HT-29 (cell line): ENCODE results near the gene TSC22D3. TPM values are rescaled to one million over a fixed set of nuclear protein-coding genes. Genes with fewer than 3 reads are reported as not detected.

Experiments
- DNase-seq: peaks from one replicate; pipeline ENCODE4 v3.0.0-alpha.2; 2015; ENCODE audit warnings: low spot score
- total RNA-seq: library from RNA; depleted of rRNA; stranded (reverse); fragments of >200 nt; shearing (Covaris generic); gene quantifications from 2 replicates; pipeline ENCODE4 v1.2.3, GENCODE V29; 2014

The TSC22D3 gene
- total RNA-seq, 1 experiment from 2014 or later: 54.6 TPM

GRCh38 chrX:107730991-107731766 lies 44.4 kb downstream of the TSC22D3 start:
- DNase-seq: no peak

- DNase-seq: no peak
These were observed 45.3 kb downstream of the TSC22D3 start for GRCh38 chrX:107730298-107730655.

- DNase-seq: no peak
These were observed 45.9 kb downstream of the TSC22D3 start for GRCh38 chrX:107729558-107730297.

DNA sequence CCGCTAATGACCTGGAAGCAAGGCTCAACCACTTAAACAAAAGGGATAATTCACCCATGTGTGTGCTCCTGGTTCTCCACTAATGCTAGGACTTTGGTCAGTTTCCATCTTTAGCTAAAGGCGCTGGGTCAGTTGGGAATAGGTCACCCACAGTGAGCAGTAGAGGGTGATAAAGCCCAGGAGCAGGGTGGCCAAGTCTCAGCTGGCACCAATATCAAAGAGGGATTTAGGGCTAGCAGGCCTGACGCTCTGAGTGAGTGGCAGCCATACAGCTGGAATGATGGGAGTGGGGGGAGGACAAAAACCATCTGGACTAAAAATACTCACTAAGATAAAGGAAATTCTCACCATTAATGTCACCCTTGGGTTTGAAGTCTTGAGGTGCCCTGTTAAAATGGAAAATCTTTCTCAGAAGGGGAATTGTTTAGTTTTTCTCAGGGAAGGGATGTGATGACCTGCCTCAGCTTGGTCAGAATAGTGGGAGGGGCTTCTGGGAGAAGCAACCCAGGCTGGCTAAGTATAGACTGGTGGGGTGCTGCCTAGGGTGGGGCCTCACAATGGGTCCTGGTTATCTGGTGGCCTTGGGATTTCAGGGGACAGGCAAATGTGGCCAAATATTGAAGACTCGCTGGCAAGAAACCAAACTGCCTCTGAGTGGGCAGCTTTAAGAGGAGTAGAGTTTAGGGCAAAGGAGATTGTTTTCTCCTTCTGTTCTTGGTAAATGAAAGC lies 47.1 kb downstream of the TSC22D3 start:
- no peak for DNase-seq

DNA sequence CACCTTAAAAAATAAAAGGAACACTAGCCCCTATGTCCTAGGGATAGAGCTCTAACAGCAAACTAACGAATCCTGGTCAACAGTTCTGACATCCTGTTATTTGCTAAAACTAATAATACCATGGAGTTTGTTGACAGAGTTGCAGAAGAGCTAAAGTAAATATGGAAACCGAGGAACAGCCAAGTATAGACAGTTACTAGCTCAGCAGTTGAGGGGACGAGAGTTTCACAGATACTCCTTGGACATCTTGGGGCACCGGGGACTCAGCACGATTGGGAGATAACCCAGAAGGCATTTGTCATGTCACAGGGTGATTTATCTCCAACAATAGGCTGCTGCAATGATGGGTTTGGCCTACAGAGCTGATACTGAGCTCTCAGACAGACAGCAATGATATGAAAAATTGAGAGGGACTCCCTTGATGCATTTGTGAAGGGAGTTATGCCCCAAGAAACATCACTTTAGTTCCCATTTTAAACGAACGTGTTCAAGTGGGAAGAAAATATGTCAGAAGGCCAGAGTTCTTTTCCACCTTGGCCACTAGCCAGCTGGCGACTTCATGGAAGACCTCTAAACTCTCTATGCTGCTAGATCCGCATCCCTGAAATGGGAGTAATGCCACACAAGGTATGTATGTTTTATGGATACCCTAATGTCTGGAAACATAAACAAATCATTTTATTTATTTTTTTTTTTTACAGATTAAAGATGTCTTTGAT lies 48.6 kb downstream of the TSC22D3 start:
- no peak for DNase-seq

DNA sequence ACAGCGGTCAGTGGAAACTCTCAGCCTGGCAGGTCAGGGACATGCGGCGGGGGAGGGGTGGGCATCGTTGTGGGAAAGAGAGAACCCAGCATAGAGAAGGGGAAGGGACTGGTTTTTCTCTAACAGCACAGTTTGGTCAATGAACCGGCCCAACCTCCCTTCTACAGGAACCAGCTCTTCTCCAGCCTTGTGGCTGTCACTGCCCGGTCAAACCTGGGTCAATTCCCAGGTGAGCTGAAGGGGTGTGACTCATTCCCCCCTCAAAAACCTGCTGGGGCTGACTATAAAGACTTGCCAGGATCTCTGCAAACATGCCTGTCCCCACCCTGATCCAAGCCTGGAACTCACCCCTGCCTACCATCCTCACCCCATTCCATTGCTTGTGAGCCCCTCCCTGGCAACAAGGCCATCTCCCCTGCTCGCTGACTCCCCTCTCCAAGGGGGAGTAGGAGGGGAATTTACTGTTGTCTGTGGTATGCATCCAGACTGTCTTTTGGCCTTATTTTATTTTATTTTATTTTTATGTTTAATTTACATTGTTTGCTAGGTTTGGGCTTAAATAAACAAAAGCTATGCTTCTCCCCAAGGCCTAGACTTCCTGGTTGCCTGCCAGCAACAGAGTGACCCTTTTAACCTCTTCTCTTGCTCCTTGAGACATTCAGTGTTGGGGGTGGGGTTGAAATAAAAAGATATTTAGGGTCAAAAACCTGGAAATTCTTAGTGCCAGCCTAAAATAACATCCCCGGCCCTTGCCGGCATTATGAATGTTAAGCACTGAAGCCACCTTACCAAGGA lies 49.6 kb downstream of the TSC22D3 start:
- DNase-seq: peak; percentile 89

DNA sequence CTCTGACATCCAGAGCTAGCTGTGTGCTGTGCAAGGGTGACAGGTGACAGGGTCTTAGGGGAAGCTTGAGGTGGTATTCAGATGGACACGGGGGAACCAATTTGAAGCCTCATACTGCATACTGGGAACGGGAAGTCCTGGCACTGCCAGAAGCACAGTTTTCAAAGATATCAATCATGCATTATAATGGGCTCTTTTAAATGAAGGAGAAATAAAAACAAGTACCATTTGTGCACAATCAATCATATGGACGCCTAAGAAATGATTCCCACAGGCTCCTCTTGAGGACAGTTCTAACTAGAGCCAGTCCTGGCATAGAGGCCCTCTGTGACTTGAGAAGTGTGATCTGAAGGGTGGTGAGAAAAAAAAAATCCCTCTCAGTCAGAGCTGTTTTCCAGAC lies 50.9 kb downstream of the TSC22D3 start:
- DNase-seq: no peak

GRCh38 chrX:107723511-107723910 lies 52.1 kb downstream of the TSC22D3 start:
- DNase-seq: no peak

- no peak for DNase-seq
These were observed 53.5 kb downstream of the TSC22D3 start for GRCh38 chrX:107721966-107722707.

GRCh38 chrX:107721318-107721717 lies 54.3 kb downstream of the TSC22D3 start:
- no peak for DNase-seq

DNA sequence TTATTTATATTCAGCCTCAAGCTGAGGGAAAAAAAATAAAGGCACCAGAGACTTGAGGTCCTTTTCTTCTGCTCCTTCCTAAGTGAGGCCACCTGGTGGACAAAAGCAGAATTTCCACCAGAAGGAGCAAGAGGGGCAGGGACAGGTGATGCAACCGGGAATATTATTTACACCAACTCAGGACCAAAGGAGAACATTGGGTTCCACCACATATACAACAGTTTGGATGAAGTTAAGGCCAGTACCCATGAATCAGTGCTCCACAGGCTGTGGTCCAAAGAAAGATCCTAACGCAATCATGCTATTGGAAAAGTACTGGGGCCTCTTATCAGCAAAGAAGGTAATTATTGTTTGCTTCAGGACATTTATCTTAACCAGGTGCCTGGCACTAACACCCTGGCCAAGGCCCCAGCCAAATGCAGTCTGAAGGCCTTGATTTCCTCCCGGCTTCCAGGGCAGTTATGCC lies 57.4 kb downstream of the TSC22D3 start:
- peak; percentile 89 for DNase-seq

GRCh38 chrX:107716816-107717700 lies 58.5 kb downstream of the TSC22D3 start:
- DNase-seq: peak; percentile 79

GRCh38 chrX:107716118-107716684 lies 59.4 kb downstream of the TSC22D3 start:
- no peak for DNase-seq

DNA sequence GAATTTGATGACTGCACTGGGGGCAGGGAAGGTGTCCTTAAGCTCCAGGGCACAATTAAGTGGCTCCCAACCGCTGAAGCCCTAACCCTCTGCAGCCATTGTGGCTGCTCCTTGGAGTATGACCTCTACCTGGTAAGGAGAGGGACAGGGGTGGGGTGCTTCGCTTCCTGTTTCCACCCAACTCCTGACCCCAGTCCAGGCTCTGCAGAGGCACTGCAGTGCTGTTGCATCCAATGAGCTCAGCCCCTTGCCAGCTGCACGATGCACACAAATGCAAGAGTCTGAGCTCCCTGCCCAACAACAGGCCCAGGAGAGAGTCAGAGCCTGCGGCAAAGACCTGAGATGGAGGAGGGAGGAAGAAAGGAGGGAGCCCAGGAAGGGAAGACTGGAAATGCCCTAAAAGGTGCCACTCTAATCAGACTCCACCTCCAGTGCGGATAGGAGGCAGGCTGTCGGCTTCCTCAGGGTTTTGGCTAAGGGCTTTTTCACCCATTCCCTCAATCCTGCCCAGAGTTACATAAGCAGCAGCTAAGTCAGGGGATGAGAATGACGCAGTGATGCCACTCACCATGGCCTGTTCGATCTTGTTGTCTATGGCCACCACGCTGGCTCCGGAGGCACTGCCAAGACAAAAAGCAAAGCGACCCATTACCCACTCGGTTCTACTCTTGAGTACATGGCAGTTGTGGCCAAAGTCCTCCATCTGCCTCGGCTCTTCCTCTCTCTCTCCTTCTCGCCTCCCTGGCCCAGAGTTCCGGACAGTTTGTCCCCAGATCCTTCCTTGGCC lies 60.1 kb downstream of the TSC22D3 start:
- no peak for DNase-seq

DNA sequence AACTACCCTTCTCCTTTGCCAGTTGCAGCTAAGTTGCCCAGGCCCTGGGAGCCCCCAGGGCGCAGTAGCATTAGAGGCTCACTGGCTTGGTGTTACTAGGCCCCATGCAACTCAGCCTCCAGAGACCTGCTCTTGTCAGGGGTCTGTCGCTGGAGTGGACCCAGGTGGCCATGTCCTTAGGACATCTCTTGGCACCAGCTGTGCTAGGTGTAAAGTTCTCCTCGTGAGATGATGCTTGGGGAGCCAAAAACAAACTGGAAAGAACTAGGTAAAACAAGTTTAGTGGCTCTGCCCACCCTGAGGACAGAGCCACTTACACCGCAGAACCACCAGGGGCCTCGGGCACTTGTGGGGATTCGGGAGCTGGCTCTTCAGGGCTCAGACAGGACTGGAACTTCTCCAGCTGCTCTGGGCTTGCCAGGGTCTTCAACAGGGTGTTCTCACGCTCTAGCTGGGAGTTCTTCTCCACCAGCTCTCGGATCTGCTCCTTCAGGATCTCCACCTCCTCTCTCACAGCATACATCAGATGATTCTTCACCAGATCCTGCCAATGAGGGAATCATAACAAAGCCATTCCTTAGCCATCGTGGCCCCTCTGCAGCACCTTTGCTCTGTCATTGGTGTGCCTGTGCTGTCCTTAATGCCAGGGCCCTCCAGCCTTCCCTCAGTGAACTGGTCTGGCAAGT lies 61.2 kb downstream of the TSC22D3 start:
- DNase-seq: no peak

DNA sequence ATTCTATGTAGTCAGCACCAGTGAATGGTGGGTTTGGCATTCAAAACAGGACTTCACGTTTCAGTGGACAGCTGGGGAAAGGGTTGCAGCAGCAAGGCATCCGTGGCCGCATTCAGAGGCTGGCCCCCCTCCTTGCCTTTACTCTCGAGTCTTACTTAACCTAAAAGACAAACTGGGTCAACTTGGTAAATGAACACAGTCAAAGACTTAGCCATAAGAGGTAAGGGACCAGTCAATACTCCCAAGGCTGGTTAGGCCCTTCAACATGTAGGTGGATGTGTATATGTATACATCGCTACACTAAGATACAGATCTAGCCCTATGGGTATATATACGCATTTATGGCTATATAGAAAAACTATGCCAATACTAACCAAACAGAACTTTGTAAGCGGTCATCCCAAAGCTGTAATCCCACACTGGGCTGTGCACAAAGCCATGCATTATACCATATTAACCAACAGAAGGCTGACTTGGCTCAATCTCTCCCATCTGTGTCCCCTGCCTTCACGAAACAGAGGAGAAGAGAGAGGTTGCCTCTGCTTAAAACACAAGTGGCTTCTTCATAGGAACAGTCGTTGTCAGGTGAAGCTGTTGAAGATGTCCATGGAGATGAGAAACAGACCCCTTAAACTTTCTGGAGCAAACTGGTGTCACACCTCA lies 61.9 kb downstream of the TSC22D3 start:
- DNase-seq: no peak

- DNase-seq: no peak
These were observed 62.4 kb downstream of the TSC22D3 start for GRCh38 chrX:107713203-107713542.
